Measurements from ENCODE around the gene TRIM9. TPM values are rescaled to one million over a fixed set of nuclear protein-coding genes. Genes with fewer than 3 reads are reported as not detected.

The TRIM9 gene
- total and polyA plus RNA-seq, 9 of the 15 experiments (the other 6 are each of a cell fraction or from before 2014, with no cell fraction given): 0.03 to 0.15 (median 0.04) TPM; not detected in 4

GRCh38 chr14:50944647-50945413 is 150.1 kb downstream of the TRIM9 start:
- Histone ChIP-seq H3K27me3 (ENCODE audit: control insufficient read depth in 2 of 2, insufficient read depth in 2 of 2, low read length in 2 of 2) (no peaks in the 10 kb centered on the region), H3K9me3 (replicated peaks; ENCODE audit: control insufficient read depth, insufficient read depth, low read depth, low read length) (no peaks in the 10 kb centered on the region), H3K36me3 (ENCODE audit: control insufficient read depth, insufficient read depth, low read length) (peaks cover 9% of the 10 kb centered on the region; the same call in 2 of the 3 replicates), H3K9ac (ENCODE audit: insufficient read depth in 1 of 2, low read depth in 2 of 2, low read length in 2 of 2) (peak overlapping the region; percentile 79 to 96; a peak in 3 of 4 replicates), H3K4me2 (ENCODE audit: insufficient read depth, low read length) (peak overlapping the region; percentile 79), H3K4me1 (replicated peaks in 1 of 2; ENCODE audit: control insufficient read depth in 2 of 2, insufficient read depth in 2 of 2, low read length in 2 of 2) (peaks cover 0 to 18% of the 10 kb centered on the region in 2 experiments; a peak in 3 of 5 replicates), H2AFZ (ENCODE audit: low read depth, low read length) (peak overlapping the region; percentile 88), H3K9me1 (ENCODE audit: control insufficient read depth, insufficient read depth, low read length) (no peaks in the 10 kb centered on the region), H3K79me2 (ENCODE audit: control insufficient read depth, insufficient read depth, low read length) (peaks cover 16% of the 10 kb centered on the region; the same call in 2 of the 3 replicates), H3K4me3 (peak overlapping the region; percentile 67), H4K20me1 (replicated peaks; ENCODE audit: control insufficient read depth, insufficient read depth, low read length) (no peaks in the 10 kb centered on the region), H3K27ac (ENCODE audit: extremely low read depth, low read depth, low read length) (peak overlapping the region; percentile 64; the same call in 1 of the 3 replicates)
- ATAC-seq (peak; percentile 52), DNase-seq (ENCODE audit: extremely low read depth in 1 of 4, low spot score in 3 of 4) (peak in 1 of 4 experiments; percentile 7), FAIRE-seq (no peak)
- ChIA-PET CTCF (ENCODE audit: low intra/inter-chr PET ratio) (no interaction called here), POLR2A (interaction anchor here (0.6 to 1.5 kb wide), 9 partner anchors 8 to 609 kb away, joined by 3 to 5 read pairs (median 3); no protein-coding TSS in a partner anchor)
- in situ Hi-C loops (cut with MboI) (no loop called here), intact Hi-C loops (cut with micrococcal nuclease) (no loop called here)
- 15% methylated on average over 17 of the region's 29 CpGs for WGBS (ENCODE audit: insufficient coverage, low coverage, missing lambda C conversion rate)
- BruUV-seq (replicated peaks): no TSS peak
- no peak for TF ChIP-seq ZBTB34 (CRISPR knock-in tag; IDR thresholded peaks at IDR 0.05)
- TF ChIP-seq, protein P1, sequence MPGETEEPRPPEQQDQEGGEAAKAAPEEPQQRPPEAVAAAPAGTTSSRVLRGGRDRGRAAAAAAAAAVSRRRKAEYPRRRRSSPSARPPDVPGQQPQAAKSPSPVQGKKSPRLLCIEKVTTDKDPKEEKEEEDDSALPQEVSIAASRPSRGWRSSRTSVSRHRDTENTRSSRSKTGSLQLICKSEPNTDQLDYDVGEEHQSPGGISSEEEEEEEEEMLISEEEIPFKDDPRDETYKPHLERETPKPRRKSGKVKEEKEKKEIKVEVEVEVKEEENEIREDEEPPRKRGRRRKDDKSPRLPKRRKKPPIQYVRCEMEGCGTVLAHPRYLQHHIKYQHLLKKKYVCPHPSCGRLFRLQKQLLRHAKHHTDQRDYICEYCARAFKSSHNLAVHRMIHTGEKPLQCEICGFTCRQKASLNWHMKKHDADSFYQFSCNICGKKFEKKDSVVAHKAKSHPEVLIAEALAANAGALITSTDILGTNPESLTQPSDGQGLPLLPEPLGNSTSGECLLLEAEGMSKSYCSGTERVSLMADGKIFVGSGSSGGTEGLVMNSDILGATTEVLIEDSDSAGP (CRISPR knock-in tag; IDR thresholded peaks at IDR 0.05): no peak
- TF ChIP-seq ELF1 (tag; IDR thresholded peaks at IDR 0.05): no peak
- TF ChIP-seq ZNF121 (CRISPR knock-in tag; conservative IDR thresholded peaks at IDR 0.05): no peak
- no peak for TF ChIP-seq FOSL1 (tag; conservative IDR thresholded peaks at IDR 0.05)
- TF ChIP-seq, protein P2, sequence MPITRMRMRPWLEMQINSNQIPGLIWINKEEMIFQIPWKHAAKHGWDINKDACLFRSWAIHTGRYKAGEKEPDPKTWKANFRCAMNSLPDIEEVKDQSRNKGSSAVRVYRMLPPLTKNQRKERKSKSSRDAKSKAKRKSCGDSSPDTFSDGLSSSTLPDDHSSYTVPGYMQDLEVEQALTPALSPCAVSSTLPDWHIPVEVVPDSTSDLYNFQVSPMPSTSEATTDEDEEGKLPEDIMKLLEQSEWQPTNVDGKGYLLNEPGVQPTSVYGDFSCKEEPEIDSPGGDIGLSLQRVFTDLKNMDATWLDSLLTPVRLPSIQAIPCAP (CRISPR knock-in tag; IDR thresholded peaks at IDR 0.05; ENCODE audit: borderline replicate concordance): no peak
- no peak for TF ChIP-seq ZBED1 (IDR thresholded peaks at IDR 0.05)
- TF ChIP-seq, protein P3, sequence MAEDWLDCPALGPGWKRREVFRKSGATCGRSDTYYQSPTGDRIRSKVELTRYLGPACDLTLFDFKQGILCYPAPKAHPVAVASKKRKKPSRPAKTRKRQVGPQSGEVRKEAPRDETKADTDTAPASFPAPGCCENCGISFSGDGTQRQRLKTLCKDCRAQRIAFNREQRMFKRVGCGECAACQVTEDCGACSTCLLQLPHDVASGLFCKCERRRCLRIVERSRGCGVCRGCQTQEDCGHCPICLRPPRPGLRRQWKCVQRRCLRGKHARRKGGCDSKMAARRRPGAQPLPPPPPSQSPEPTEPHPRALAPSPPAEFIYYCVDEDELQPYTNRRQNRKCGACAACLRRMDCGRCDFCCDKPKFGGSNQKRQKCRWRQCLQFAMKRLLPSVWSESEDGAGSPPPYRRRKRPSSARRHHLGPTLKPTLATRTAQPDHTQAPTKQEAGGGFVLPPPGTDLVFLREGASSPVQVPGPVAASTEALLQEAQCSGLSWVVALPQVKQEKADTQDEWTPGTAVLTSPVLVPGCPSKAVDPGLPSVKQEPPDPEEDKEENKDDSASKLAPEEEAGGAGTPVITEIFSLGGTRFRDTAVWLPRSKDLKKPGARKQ (CRISPR knock-in tag; IDR thresholded peaks at IDR 0.05): no peak
- no peak for TF ChIP-seq ZNF311 (CRISPR knock-in tag; IDR thresholded peaks at IDR 0.05)
- TF ChIP-seq, protein P4, sequence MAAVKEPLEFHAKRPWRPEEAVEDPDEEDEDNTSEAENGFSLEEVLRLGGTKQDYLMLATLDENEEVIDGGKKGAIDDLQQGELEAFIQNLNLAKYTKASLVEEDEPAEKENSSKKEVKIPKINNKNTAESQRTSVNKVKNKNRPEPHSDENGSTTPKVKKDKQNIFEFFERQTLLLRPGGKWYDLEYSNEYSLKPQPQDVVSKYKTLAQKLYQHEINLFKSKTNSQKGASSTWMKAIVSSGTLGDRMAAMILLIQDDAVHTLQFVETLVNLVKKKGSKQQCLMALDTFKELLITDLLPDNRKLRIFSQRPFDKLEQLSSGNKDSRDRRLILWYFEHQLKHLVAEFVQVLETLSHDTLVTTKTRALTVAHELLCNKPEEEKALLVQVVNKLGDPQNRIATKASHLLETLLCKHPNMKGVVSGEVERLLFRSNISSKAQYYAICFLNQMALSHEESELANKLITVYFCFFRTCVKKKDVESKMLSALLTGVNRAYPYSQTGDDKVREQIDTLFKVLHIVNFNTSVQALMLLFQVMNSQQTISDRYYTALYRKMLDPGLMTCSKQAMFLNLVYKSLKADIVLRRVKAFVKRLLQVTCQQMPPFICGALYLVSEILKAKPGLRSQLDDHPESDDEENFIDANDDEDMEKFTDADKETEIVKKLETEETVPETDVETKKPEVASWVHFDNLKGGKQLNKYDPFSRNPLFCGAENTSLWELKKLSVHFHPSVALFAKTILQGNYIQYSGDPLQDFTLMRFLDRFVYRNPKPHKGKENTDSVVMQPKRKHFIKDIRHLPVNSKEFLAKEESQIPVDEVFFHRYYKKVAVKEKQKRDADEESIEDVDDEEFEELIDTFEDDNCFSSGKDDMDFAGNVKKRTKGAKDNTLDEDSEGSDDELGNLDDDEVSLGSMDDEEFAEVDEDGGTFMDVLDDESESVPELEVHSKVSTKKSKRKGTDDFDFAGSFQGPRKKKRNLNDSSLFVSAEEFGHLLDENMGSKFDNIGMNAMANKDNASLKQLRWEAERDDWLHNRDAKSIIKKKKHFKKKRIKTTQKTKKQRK (IDR thresholded peaks at IDR 0.05; ENCODE audit: borderline replicate concordance, low read depth, low read length): no peak

Measured in K562 (cell line).